Activated CD4-positive, CD25-positive, alpha-beta regulatory T cell treated with anti-CD3 and anti-CD28 coated beads, Interleukin-2, amount 50 U/mL, for 72 hours (primary cell): ENCODE data around the gene TAF11L8.
A peak's percentile ranks its signal among the peaks of the same experiment; 100 is the strongest.
"Not testable (repeated sequence)": the region's sequence is repeated elsewhere in the genome, so short reads cannot be mapped to it uniquely, and the experiment has no call there.

Source experiments
- DNase-seq: peaks from one replicate; pipeline ENCODE4 v3.0.0; 2021

The TAF11L8 gene

GRCh38 chr5:17590860-17591259 is at the start of gene TAF11L8:
TAF11L8 (minus strand) TSS chr5:17590960.
- not testable (repeated sequence) for DNase-seq

DNA sequence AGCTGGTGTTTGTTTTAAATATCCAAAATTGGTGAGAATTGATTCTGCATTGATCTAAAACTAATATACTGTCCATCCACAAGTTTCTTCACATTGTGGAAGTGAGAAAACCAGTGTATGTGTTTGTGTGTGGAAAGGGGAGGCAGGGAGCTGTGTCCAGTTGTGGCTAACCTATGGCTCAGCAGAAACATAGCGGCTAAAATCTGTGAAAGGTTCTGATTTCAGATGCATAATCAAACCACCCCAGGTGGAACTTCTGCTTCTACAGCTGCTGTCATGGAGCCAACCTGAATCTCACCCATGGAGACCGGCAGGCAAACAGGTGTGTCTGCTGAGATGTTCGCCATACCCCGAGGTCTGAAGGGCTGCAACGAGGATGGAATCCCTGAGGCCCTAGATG is 43.4 kb upstream of the TAF11L8 start, which contains the start of gene TAF11L14:
TSS of gene TAF11L14 (plus strand) at position 301 of the 400 bp plus-strand sequence.
- no peak for DNase-seq

GRCh38 chr5:17631788-17632187 is 41.0 kb upstream of the TAF11L8 start, which contains the start of gene TAF11L13:
TAF11L13 (plus strand) TSS chr5:17632088.
- DNase-seq: not testable (repeated sequence)

GRCh38 chr5:17625686-17626085 is 34.9 kb upstream of the TAF11L8 start:
- no peak for DNase-seq

- DNase-seq: no peak
Observed at GRCh38 chr5:17620627-17621026, 29.9 kb upstream of the TAF11L8 start.

DNA sequence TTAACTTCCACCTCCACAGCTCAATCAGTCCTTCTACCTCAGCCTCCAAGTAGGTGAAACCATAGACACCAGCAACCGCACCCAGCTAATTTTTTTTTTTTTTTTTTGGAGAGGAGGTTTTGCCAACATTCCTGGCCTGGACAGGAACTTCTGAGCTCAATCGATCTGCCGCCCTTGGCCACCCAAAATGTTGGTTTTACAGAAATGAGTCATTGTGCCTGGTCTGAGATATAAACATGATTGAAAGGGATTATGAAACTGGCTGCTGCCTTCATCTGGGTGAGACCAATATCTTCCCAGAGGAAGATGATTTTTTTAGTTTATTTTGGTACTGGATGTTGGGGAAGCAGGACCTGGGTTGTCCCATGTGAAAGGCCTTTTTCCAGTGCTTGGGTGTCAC is 28.6 kb upstream of the TAF11L8 start:
- DNase-seq: no peak

DNA sequence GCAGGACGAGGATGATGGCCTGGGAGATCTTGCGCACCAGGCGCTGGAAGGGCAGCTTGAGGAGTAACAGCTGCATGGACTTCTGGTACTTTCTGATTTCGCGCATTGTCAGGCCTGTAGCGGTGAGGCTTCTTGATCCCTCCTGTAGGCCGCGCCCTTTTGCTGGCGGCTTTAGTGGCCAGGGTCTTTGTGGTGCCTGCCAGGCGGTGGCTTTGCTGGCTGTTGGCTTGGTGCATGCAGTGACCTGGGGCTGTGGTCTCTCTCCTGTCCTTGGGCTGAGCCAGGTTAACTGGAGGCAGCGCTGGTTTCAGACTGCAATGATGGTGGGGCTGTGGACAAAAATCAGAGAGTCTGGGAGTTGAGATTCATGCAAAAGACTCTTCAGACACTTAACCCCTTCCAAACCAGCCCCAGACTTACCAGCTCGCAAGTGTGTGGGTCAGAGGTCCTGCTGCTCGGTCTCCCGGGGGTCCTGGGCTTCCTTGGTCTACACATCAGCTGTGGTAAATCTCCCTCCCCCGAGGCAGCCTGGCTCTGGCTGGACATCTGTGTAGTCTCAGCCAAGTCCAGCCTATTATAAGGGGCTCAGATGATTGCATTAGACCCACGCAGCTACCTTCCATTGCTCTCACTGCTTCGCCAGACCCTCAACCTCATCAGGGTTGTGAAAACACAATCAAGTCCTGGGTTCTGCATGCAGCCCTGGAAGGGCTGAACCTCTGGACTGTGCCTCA is 24.3 kb upstream of the TAF11L8 start:
- no peak for DNase-seq

GRCh38 chr5:17610092-17610491 is 19.3 kb upstream of the TAF11L8 start, which contains the start of gene TAF11L12:
TAF11L12 (plus strand) TSS chr5:17610392.
- DNase-seq: not testable (repeated sequence)

- not testable (repeated sequence) for DNase-seq
Observed at GRCh38 chr5:17607461-17607860, 16.7 kb upstream of the TAF11L8 start.

DNA sequence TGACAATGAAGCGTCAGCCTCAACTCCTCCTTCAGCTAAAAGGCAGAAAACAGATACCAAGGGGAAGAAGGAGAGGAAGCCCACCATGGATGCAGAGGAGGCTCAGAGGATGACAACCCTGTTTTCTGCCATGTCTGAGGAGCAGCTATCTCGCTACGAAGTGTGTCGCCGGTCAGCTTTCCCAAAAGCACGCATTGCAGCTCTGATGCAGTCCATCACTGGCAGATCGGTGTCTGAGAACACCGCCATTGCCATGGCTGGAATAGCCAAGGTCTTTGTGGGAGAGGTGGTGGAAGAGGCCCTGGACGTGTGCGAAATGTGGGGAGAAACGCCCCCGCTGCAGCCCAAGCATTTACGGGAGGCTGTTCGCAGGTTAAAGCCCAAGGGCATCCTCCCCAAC is 14.2 kb upstream of the TAF11L8 start:
- no peak for DNase-seq

DNA sequence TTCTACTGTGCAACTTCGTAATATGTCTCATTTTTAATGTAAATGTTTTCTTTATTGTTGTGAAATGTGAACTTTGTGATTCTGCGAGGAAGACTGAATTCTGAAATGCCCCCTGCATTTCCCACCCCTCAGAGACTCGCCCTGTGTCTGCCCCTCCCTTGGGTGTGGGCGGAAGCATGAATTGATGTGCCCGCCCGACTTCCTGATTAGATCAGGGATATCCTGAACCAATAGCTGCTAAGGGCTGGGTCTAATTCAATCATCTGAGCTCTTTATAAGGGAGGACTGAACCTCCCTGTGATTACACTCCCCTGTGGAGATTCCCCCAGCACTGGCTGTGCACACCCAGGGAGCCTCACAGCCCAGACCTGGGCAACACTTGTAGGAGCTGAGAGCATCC is 13.1 kb upstream of the TAF11L8 start, which contains the start of gene TAF11L11:
TSS of gene TAF11L11 (plus strand) at position 304 of the 400 bp plus-strand sequence.
- DNase-seq: not testable (repeated sequence)

- DNase-seq: not testable (repeated sequence)
Observed at GRCh38 chr5:17597728-17598127, 7.0 kb upstream of the TAF11L8 start, which contains the start of gene TAF11L10. TAF11L10 (minus strand) TSS chr5:17597828.

GRCh38 chr5:17594255-17594654 is 3.5 kb upstream of the TAF11L8 start, which contains the start of gene TAF11L9:
TAF11L9 (minus strand) TSS chr5:17594394.
- peak; percentile 30 for DNase-seq

DNA sequence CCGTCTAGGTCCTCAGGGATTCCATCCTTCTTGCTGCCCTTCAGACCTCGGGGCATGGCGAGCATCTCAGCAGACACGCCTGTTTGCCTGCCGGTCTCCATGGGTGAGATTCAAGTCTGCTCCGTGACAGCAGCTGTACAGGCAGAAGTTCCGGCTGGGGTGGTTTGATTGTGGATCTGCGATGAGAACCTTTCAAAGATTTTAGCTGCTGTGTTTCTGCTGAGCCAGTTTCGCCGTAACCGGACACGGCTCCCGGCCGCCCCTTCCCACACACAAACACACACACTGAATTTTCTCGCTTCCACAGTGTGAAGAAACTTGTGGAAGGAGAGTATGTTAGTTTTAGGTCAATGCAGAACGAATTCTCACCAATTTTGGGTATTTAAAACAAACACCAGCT is 5.1 kb downstream of the TAF11L8 start, which contains the start of gene TAF11L7:
TSS of gene TAF11L7 (minus strand) at position 101 of the 400 bp plus-strand sequence.
- not testable (repeated sequence) for DNase-seq
